C1 segment of cervical spinal cord (tissue), 14 donors: ENCODE data around the gene ODAD2.

Source experiments
- DNase-seq, 14 donors: peaks; one replicate each; lab custom pipeline; 2025; lab: John Stamatoyannopoulos, UW

The ODAD2 gene

DNA sequence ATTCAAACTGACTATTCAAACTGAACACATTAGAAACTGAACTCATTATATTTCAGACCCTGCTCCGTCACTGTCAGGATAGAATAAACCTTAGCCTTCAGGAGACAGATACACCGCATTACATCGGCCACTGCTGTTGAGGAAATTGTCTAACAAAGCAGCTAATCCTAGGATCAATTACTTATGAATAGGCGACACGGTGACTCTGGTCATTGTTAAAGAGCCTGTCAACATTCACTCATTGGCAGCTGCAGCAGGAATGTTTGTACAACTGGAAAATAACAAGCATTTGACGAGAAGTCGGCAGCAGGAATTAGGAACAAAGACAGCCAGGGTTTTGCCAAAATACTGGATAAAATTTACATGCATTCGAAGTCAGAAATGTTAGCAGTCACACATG lies 141.3 kb downstream of the ODAD2 start:
- no peak for DNase-seq

DNA sequence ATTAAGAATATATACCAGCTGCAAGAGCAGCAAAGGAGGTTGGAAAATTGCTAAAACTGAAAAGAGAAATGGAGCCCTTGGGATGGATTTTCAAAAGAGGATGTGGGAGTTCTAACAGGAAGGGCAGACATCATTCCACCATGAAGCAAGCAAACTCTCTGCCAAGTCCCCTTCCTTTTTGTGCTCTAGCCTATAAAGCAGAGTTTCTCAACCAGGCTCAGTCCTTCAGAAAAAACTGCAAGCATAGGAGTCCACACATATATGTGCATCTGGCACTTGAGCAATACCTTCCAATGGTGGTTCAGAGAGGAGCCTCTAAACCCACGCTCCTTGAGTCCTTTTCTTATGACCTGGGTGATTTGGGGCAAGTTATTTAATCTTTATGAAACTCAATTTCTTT lies 154.7 kb downstream of the ODAD2 start:
- DNase-seq: no peak

DNA sequence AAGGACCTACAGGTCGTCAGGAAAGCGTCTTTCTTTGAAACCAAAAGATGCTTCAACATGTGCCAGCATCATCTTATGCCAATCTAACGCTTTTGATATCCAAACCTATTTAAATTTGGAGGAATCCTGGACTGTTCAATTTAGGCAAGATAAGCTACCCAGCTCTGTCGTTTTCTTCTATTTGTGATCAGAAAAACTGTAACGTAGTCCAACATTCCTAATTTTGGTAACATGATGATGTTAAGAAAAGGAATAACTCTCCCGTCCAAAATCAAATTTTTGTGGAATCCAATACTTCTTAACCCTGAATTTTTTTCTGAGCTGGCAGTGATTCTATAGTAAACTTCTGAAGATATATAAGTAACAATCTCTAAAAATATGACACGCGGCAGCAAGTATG lies 160.0 kb downstream of the ODAD2 start:
- no peak for DNase-seq

DNA sequence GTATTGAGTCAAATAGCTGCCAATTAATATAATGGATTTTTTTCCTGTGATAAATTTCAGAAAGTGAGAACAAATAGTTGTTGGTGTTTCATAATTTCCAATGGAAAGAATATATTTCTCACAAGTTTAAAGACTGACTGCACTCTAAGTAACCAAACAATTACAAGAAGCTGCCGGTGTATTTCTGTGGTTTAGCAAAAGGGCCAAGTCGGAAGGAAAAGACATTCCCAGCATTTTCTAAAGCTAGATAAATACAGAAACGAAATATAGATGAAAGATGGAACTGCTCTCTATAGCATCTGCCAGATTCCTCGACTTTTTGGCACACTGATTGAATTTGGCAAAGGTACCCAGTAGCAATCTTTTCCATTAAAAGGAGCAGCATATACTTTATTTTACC lies 160.5 kb downstream of the ODAD2 start:
- DNase-seq: no peak

DNA sequence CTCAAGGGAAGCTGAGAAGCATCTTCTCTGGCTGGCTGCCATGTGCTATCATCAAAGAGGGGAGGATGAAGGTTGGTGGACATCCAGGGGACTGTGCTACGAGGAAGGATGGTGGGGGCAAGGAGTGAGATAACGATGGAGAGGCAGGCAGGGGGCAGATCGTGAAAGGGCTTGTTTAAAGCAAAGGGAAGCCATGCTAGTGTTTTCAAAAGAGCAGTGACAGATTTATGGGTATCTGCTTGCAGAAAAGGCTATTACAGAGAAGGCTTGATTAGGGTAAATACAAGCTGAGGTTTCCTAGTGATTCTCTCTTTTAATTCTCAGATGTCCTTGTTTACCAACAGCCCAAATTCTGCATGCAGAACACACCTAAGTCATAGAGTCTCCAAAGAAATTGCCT lies 164.4 kb downstream of the ODAD2 start:
- DNase-seq: no peak

DNA sequence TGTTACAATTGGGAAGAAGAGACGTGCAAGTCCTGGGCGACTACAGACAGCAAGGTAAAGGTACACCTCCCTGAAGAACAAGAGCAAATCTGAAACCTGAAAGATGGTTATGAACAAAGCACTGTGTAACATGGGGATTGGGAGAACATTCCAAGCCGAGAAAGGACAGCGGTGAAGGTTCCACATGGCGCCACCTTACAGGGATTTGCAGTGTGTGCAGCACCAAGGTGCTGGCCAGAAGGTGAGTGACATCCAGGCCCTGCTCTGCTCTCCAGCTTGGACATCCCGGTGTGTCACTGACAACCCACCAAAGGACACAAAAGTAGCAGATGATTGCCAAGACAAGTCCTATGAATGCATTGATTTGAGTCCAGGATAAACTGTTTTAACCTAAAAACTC lies 165.1 kb downstream of the ODAD2 start:
- DNase-seq: no peak

DNA sequence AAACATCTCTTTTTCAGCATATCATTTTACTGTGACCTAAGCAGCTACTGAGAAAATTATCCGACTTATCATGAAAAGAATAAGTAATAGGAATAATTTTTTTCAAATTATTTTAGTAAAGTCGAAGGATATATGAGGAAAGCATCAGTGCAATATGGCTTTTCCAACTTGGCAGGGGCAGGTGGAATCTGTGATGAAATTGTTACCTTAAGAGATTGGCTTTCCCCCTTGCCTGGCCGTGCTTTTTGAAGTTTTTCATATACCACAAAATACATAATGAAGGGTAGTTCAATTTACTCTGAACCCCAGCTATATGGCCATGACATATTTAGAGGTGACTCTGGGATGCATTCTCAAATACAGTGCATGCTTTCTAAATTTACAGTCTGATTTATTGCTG lies 166.1 kb downstream of the ODAD2 start:
- no peak for DNase-seq

DNA sequence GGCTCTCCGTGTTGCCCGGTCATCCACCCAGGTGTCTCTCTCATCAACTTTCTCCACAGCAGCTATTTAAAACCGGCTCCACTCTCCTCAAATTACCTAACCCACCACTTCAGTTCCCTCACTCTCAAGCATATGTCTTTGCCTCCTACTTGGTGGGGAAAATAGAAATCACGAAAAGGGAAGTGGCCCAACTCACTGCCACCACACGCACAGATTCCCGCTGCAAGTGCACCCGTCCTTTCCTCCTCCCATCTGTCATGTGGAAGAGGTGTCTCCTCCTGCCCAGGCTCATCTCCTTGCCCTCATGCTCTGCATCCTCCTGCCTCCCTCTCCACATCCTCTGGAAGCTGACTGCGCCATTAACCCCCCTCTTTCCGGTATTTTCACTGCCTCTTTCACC lies 172.5 kb downstream of the ODAD2 start:
- DNase-seq: no peak

DNA sequence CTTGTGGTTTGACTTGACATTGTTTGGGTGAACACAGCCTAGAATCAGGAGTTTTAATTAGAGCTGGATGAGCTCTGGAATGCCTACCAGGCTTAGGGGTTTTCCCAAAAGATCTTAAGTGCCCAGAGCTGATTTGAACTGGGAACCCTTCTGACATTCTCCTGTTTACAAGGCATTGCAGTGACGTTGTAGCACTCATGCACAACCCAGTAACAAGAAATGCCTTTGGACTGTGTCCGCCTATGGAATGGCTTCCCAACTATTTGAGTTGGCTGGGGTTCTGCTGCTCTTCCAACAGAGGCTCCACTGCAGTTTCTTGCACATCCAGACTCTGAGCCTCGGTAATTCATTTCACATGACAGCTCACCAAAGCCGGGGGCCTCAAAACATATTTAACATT lies 176.6 kb downstream of the ODAD2 start:
- no peak for DNase-seq

DNA sequence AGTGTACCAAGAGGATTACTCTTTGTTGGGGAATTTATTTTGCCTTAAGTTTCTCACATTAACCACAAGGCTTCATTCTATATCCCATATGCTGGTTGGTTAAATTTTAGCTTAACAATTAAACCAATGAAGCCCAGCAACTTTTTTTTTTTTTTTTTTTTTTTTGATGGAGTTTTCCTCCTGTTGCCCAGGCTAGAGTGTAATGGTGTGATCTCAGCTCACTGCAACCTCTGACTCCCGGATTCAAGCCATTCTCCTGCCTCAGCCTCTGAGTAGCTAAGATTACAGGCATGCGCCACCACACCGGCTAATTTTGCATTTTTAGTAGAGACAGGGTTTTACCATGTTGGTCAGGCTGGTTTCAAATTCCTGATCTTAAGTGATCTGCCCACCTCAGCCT lies 178.2 kb downstream of the ODAD2 start:
- DNase-seq: no peak

DNA sequence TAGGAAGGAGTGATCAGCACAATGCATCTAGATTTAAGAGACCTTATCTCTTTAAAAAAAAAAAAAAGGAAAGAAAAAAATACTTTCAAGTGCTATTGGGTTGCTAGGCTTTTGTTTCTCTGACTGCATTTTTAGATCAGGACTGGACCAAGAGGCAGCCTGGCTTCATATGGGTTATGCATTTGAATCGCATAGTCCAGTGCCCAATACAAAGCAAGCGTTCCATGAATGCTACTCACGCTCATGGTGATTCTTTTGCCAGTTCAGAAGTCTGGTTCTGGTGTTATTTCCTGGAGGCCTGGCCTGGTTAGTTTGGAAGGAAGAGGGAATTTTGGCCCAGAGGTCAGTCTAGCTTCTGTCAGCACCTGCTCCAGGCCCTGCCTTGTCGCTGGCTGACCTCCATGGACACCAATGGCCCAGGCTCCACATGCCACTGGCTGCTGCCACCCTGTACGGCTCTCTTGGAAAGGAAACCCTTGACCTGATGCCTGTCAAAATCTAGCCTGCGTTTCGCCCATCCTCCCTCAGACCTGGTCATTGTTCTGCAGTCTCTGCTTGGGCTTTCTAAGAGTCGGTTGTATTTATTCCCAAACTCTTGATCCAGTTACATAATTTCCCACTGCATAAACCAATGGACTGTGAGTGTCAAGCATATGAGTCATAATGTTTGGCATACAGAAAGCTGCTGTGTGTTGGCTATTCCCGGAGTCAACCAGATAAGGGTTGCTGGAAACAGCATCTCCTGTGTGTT lies 178.9 kb downstream of the ODAD2 start:
- DNase-seq: no peak

DNA sequence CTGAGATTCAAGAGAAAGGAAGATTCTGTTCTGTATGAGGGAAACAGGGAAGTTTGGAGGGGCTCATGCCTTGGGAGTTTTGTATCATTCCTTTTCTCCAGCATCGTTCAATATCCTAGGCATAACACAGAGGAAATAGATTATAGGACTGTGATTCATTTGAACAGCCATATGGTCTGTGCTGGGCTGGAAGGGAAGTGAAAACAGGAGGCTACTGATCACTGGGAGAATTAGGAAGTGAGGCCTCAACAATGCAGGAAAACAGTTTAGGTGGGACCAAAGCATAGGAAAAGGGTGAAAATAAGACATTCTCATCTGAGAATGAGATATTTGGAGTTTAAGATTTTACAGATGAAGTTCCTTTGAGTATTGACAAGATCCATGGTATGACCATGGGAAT lies 182.6 kb downstream of the ODAD2 start:
- DNase-seq: no peak

DNA sequence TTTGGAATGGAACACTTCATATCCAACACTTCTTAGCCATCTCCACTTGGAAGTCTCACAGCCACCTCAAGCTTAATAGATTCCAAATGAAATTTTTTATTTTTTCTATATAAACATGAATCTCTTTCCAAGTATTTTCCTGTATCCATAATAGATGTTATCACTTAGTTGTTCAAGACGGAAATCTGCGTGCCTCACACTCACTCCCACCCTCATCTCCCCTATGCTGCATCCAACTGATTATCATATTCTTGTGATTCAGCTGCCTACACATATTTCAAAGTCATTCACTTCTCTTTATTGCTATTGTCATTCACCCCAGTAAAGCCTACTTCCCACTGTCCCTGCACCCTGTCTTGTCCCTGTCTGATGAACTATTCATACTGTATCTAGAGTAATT lies 183.0 kb downstream of the ODAD2 start:
- DNase-seq: no peak

DNA sequence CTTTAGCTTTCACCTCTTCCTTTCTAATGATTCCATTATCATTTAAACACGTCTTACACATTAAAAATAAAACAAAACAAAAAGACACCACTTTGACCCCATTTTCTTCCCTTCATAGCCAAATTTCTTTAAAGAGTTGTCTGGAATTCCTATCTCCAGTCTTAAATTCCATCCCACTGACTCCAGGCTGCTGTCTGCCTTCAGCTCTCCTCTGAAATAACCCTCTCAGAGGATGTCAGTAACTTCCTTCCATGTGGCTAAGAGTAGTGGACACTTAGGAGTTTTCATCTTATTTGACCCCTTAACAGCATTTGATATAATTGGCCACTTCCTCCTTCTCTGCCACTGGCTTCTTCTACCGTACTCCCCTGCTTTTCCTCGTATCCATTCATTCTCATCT lies 183.6 kb downstream of the ODAD2 start:
- no peak for DNase-seq

DNA sequence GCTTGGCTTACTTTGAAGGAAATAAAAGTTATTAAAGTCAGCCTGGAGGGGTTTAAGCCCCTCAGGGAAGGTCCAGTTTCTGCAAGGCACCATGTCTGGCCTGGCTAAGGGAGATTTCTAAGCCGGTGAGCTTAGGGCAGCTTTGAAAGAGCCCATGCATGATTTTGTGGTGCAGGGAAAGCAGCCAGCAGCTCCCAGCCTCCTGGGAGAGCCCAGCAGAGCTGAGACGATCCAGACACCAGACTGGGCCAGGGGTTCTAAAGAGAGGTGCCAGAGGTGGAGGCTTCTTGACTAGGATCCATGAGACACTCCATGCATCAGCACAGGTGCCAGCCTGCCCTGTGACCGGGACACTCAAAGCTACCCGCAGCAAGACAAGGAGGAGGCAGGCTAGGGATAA lies 193.7 kb downstream of the ODAD2 start:
- DNase-seq: no peak

DNA sequence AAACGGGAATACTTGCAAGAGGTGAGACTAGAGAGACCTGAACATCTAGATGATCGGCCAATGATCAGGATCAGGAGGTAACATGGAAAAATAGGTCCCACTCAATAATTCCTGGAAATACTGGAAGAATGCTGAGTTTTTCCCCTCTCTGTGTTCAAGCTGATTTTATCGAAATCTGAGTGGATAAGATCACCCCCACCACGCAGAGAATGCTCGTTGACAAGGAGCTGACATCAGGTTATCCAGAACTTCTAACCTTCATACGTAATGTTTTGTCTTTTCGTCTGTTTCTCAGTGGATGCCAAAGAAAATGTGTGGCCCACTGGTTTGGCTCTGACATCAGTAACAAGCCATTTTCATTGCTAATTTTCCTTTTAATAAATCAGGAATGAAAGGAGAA lies 194.7 kb downstream of the ODAD2 start:
- no peak for DNase-seq

DNA sequence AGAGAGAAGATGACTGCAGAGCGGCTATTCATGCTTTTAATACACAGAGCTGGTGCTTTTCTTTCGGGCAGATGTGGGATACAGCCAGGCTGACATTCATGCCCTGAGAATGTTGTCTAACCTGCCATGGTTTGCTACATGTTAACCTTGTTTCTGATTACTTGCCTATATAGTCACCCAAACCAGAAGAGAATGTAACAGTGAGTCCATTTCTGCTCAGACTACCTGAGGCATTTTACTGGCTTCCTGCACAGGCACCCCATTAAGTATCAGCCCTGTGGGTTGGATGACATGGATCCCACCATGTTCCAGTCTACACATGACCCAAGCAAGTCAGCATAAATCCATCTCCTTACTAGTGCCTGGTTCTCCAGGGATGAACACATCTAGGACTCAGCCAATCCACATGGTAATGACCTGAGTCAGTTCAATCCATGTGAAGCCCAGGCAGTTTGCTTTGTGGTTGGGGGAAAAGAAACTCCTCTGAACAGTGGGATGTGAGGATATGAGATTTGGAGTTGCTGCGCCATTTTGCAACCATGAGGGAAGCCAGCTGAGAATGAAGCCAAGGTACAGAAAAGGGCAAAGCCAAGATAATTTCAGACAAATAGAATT lies 197.6 kb downstream of the ODAD2 start:
- no peak for DNase-seq

DNA sequence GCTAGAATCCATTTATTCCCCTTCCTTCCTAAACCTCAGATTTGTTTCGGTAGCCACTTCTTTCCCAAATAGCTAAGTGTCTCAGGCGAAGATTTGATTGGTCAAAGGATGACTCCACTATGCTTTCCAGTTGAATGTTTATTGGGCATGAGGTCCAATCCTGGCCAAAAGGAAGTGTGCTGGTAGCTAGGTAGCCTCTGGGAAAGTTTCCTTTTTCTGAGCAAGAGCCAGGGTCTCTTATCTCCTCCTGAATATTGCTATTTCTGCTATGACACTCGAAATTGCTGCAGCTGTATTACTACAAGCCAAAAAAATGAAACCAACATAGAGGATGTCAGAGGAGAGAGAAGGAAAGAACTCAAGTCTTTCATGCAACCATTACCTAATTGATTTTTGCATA lies 199.8 kb downstream of the ODAD2 start:
- DNase-seq: no peak

DNA sequence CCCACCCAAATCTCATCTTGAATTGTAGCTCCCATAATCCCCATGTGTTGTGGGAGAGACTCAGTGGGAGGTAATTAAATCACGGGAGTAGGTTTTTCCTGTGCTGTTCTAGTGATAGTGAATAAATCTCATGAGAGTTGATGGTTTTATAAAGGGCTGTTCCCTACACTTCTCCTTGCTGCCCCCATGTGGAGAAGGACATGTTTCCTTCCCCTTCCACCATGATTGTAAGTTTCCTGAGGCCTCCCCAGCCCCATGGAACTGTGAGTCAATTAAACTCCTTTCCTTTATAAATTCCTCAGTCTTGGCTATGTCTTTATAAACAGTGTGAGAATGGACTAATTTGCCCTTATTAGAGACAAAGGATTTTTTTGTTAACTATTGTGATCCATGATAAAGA lies 204.7 kb downstream of the ODAD2 start:
- DNase-seq: no peak

DNA sequence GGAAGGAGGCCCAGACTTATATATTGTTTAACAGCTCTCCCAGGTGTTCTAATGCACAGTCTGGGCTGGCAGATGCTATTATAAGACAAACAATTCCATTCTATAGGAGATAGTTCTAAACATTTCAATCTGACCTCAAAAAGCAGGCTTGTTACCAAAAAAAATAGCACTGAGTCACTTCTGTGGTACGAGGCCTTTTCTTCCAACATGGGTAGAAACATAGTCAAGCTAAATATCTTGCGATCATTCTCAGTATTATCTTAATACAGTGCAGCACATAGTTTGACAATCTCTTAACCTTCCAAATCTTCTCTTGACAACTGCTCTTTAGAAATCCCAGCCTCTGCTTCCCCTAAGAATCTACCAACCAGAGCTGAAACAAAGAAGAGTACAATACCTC lies 206.7 kb downstream of the ODAD2 start:
- no peak for DNase-seq

DNA sequence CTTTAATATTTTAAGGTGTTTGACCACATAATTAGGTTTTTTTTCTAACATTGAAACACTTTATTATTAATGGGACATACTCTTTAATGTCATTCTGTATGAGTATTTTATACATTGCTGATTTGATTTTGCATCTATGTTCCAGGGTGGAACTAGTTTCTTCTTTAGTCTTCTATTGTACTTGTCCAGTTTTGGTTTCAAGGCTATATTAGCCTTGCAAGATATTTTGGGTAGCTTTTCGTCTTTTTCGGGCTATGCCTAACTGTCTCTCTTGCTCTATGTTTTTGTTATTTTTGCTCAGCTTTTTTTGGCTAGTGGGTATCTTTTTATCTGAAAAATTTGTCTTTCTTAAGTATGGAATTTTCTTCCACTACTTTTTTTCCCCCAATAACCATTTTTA lies 214.6 kb downstream of the ODAD2 start:
- DNase-seq: no peak

DNA sequence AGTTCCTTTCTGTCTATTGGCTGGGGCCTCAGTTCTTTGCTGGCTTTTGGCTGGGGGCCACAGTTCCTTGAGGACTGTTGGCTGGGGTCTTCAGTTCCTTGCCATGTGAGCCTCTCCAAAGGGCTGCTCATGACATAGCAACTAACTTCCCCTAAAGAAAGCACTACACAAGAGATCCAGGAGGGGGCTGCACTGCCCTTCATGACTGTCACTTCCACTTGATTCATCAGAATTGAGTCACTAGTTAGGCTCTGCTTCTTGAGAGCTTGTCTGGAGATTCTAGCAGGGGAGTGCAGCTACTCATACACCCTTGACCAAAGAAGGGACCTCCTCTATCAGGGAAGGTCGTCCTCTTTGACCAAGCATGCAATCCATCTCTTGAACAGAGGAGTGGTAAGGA lies 215.2 kb downstream of the ODAD2 start:
- no peak for DNase-seq

DNA sequence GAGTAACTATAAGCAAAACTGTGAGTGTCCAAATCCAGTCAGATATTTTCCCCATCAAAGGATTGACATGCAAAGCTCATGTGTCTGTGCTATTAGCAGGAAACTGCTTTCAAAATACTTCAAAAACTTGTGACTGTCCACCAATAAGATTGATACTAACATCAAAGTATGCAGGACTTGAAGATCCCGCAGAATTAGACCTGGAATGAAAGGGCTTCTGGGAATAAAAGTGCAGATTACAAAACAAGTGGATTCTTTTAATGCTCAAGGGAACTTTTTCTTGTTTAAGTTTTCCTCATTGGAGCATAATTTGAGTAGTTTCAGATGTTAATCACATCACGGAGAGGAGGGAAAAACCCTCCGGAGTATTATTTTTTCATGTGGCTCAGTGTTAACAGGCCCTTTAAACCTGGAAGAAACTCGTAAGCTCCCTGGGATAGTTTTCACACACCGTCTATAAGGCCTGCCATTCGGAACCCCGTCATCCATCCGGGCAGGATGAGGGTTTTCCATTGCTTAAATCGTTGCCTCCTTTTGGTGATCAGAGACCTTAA lies 219.3 kb downstream of the ODAD2 start:
- no peak for DNase-seq

DNA sequence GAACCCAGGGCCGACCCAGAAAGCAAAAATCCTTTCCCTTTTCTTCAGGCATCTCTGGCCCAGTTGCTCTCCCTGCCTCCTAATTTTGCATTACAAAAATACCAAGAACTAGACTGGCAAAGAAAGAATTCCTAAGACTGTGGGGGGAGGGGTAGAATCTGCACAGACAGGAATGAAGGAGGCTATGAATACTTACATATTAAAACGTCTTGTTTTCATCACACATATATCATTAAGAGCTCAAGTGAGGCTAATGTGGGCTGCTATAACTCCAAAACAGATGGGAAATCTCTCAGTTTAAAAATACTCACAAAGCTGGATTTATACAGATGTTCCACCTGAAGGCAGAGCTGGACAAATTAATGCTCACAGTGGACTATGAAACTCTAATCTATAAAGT lies 224.0 kb downstream of the ODAD2 start:
- DNase-seq: no peak
